ENCODE results near the gene LPAR1.

LPAR1 gene

DNA sequence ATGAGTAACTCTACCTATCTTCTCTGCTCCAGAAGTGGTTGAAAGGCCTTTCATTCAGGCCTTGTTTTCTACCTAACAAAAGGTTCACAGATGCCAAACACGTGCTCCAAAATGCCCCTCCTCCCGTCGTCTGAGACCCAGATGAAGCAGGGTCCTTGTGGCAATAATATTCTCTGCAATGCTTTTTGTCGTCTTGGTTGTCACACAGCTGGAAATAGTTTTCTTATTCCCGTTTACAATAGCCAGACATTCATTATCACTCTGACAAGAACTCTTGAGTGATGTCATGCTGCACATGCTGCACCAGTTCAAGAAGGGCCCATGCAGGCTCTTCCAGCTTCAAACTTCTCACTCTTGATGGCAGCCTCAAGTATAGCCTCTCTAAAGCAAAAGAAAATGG is 7.8 kb downstream of the LPAR1 start:
- Mint-ChIP-seq H3K27me3 (peaks cover 10% of the 10 kb centered on the region), H3K9me3 (no peaks in the 10 kb centered on the region), H3K36me3 (no peaks in the 10 kb centered on the region), H3K4me3 (no peak overlapping the region), H3K4me1 (no peaks in the 10 kb centered on the region), H3K27ac (no peak overlapping the region)
- no peak for ATAC-seq (ENCODE audit: low read depth)
- DNase-seq (ENCODE audit: low spot score in 2 of 2) = no peak

DNA sequence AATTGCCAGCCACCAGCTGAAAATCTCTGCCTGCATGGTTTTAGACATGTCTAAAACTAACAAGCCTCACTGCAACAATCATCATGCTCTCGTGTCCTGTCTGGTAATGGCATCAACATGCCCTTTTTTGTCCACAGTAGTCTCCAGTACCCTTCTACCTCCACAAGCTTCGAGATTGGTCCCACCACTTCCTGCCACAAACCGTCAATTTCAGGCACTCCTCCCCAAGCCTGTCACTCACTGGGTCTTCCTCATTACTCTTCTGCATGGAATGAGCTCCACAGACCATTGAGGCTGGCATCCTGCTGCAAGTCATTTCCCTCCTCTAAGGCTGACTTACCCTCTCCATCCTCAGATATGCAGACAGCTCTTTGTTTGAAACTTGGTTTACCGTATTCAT is 9.0 kb downstream of the LPAR1 start:
- Mint-ChIP-seq H3K27me3 (peaks cover 5% of the 10 kb centered on the region), H3K9me3 (peaks cover 5% of the 10 kb centered on the region), H3K4me3 (no peak overlapping the region), H3K4me1 (no peaks in the 10 kb centered on the region), H3K27ac (no peak overlapping the region), H3K36me3 (no peaks in the 10 kb centered on the region)
- no peak for DNase-seq (ENCODE audit: low spot score in 2 of 2)
- ATAC-seq (ENCODE audit: low read depth) = no peak

DNA sequence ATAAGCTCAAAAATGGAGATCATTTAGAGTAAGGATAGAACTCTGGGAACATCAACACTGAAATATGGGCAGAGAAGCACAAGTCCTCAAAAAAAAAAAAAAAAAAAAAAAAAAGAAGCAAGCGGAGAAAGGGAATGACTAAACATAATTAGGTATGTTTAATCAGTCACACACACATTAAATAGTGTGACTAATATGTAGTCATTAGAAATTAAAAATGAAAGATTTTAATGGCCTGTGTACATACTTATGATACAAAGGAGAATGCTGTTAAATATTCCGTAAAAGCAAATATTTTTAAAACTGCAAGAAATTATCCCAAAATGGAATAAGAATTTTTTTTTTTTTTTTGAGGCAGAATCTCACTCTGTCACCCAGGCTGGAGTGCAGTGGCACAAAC is 10.5 kb downstream of the LPAR1 start:
- DNase-seq (ENCODE audit: low spot score in 2 of 2) (no peak), ATAC-seq (ENCODE audit: low read depth) (no peak)
- Mint-ChIP-seq H3K36me3 (no peaks in the 10 kb centered on the region), H3K27me3 (peaks cover 5% of the 10 kb centered on the region), H3K9me3 (peaks cover 10% of the 10 kb centered on the region), H3K4me3 (no peak overlapping the region), H3K27ac (no peak overlapping the region), H3K4me1 (no peaks in the 10 kb centered on the region)

DNA sequence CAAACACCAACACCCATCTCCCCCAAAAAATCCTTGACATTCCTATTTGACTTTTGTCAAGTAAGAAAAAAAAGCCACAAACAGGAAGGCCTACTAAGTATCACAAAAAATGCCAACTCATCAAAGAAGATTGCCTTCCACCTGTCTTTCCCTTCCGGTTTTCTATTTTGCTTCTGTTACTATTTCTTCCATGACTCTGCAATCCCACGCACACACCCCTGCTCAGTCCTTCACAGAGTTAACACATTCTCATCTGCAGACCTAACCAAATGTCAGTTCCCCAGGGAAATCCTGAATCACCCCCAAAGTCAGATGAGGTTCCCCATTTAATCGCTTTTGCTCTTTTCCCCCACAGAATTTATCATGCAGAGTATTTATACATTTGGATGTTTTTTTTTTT is 15.1 kb downstream of the LPAR1 start:
- Mint-ChIP-seq H3K36me3 (no peaks in the 10 kb centered on the region), H3K27me3 (no peaks in the 10 kb centered on the region), H3K9me3 (peaks cover 10% of the 10 kb centered on the region), H3K4me1 (no peaks in the 10 kb centered on the region), H3K27ac (no peak overlapping the region), H3K4me3 (no peak overlapping the region)
- ATAC-seq (ENCODE audit: low read depth) (no peak), DNase-seq (ENCODE audit: low spot score in 2 of 2) (no peak)

DNA sequence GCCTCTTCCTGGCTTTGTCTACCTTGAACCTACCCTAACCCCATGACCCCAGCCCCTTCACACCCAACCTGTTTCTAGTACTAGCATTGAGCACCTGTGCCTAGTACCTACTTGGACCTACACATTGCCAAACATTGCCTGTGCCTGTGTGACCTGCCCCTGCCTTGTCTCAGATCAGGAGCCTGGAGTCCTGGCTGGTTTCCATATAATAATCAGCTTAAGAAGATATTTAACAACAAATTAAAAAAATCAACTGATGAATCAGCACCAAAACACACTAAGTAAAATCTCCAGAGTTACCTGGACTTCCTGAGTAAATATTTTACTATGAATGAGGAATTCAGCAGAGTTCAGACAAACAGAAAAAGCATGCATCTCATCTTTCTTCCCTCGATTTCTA is 17.7 kb downstream of the LPAR1 start:
- peaks cover 10% of the 10 kb centered on the region for H3K9me3 Mint-ChIP-seq
- no peak for ATAC-seq (ENCODE audit: low read depth)
- no peaks in the 10 kb centered on the region for H3K36me3 Mint-ChIP-seq
- H3K27ac Mint-ChIP-seq = no peak overlapping the region
- DNase-seq (ENCODE audit: low spot score in 2 of 2) = no peak
- H3K4me3 Mint-ChIP-seq = no peak overlapping the region
- no peaks in the 10 kb centered on the region for H3K4me1 Mint-ChIP-seq
- H3K27me3 Mint-ChIP-seq = no peaks in the 10 kb centered on the region

DNA sequence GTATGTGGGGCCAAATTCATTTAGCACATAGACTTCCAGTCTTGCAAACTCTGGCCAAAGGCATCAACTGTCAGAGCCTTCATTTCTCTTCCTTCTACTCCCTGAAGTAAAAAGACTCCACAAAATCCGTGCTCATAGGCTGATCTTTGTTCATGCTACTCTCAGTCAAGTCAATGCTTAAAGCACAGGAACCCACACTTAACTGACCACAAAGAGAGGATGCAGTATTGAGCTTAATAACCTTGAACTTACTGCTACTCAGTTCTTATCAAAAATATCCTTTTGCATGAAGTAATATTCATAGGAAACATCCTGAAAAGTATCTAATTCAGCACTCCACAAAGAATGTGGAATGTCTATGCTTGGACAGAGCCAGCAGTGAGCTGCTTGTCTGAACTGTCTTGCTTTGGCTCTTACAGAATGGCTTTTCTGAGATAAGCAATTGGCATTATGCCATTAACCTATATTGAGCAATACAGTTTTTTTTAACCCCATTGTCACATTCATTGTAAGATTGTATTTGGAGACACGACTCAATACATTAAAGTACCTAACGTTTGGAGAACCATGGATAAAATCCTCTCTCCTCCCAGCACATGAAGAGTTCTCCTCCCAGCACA is 21.7 kb downstream of the LPAR1 start:
- DNase-seq (ENCODE audit: low spot score in 2 of 2) (no peak), ATAC-seq (ENCODE audit: low read depth) (no peak)
- H3K27me3 Mint-ChIP-seq = no peaks in the 10 kb centered on the region
- H3K4me3 Mint-ChIP-seq = no peak overlapping the region
- H3K9me3 Mint-ChIP-seq = peaks cover 1% of the 10 kb centered on the region
- H3K4me1 Mint-ChIP-seq = no peaks in the 10 kb centered on the region
- H3K27ac Mint-ChIP-seq = no peak overlapping the region
- H3K36me3 Mint-ChIP-seq = no peaks in the 10 kb centered on the region

DNA sequence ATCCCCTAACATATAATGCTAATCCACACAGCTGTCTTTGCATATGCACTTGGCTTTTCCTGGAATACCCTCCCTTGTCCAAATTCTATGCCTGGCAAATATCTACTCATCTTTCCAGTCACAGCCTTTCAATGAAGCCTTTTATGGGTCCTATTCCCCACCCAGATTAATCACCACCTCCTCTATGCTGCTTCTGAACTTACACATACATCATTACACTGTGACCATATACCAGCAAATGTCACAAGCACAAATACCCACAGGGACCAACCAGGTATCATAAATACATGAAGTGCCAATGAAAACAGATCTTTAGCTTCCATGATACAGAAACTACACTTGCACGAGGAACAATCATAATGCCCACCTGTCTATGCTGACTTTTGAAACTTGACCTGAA is 22.3 kb downstream of the LPAR1 start:
- Mint-ChIP-seq H3K27ac (no peak overlapping the region), H3K4me3 (no peak overlapping the region), H3K4me1 (no peaks in the 10 kb centered on the region), H3K9me3 (peaks cover 1% of the 10 kb centered on the region), H3K36me3 (no peaks in the 10 kb centered on the region), H3K27me3 (no peaks in the 10 kb centered on the region)
- no peak for ATAC-seq (ENCODE audit: low read depth)
- no peak for DNase-seq (ENCODE audit: low spot score in 2 of 2)

DNA sequence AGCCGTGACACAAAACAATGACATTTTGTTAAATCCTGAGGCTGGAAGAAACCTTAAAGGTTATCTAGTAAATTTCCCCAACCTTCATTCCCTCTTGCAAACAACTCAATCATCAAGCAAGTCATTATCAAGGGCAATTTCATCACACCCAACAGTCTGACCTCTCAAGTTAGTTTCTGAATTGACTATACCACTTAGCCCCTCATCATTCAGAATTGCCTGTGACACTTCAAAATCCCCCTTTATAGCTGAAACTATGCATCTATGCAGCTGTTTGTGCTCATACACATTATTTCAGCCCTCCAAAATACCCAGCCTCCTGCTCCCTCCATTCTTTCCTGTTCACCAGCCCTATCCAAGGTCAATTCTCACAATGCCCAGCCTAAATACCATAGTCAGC is 24.6 kb downstream of the LPAR1 start:
- no peak for DNase-seq (ENCODE audit: low spot score in 2 of 2)
- Mint-ChIP-seq H3K4me3 (no peak overlapping the region), H3K4me1 (no peaks in the 10 kb centered on the region), H3K27me3 (no peaks in the 10 kb centered on the region), H3K36me3 (no peaks in the 10 kb centered on the region), H3K9me3 (peaks cover 1% of the 10 kb centered on the region), H3K27ac (no peak overlapping the region)
- no peak for ATAC-seq (ENCODE audit: low read depth)

DNA sequence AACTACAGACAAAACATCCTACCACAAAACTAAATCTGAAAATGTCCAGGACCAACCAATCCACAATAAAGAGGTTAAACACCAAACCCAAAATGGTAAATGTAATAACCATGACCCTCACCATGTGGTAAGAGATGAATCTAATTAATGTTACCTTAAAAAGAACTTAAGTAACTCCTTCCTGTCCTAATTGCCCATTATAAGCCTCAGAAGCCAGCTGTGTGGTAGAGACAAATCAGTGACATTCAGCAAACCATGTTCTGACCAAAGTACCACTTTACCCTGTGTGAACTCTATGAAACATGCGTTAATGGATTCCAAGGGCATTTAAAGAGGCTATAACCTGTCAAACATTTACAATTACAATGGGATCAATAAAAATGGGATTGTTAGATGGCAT is 25.0 kb downstream of the LPAR1 start:
- no peak overlapping the region for H3K27ac Mint-ChIP-seq
- H3K27me3 Mint-ChIP-seq = no peaks in the 10 kb centered on the region
- DNase-seq (ENCODE audit: low spot score in 2 of 2) = no peak
- H3K9me3 Mint-ChIP-seq = peaks cover 1% of the 10 kb centered on the region
- ATAC-seq (ENCODE audit: low read depth) = no peak
- no peak overlapping the region for H3K4me3 Mint-ChIP-seq
- H3K4me1 Mint-ChIP-seq = no peaks in the 10 kb centered on the region
- H3K36me3 Mint-ChIP-seq = no peaks in the 10 kb centered on the region

DNA sequence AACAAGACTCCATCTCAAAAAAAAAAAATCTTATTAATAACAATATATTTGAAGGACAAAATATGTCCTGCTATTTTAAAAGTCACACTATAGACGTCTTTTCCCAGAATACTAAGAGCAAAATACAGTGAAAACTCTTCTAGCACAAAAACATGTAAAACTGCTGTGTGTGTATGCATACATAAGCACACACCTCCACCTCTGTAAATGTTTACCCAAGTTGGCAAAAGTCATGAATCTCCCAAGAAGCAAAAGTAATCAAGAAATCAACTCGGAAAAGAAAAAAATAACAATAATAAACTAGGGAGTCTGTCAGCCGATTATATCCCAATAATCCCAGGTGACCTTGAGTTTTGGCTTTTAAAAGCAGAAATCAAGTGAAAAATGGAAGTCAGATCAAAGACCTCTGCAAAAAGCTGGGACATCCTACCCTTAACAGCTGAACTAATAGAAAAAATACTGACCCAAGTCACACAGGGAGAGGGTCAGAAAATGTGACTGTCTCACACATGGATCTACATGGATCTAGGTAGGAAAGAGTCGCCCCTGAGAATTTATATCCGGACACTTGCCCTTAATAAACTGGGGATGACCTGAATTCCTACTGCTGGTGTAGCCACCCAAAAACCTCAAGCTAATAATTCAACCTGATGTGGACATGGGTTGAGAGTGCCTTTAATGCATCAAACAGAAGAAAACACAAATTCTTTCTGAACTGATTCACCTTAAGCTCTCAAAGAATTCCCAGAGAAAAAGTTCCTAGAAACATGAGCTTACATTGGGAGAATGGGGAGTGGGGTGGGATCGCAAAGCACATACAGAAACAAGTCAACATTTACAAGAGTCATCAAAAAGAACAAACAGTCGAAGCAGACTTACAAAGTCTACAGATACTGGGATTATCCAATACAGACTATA is 29.9 kb downstream of the LPAR1 start:
- Mint-ChIP-seq H3K4me1 (no peaks in the 10 kb centered on the region), H3K9me3 (peaks cover 1% of the 10 kb centered on the region), H3K27ac (no peak overlapping the region), H3K4me3 (no peak overlapping the region), H3K36me3 (no peaks in the 10 kb centered on the region), H3K27me3 (no peaks in the 10 kb centered on the region)
- ATAC-seq (ENCODE audit: low read depth) = no peak
- DNase-seq (ENCODE audit: low spot score in 2 of 2) = no peak

DNA sequence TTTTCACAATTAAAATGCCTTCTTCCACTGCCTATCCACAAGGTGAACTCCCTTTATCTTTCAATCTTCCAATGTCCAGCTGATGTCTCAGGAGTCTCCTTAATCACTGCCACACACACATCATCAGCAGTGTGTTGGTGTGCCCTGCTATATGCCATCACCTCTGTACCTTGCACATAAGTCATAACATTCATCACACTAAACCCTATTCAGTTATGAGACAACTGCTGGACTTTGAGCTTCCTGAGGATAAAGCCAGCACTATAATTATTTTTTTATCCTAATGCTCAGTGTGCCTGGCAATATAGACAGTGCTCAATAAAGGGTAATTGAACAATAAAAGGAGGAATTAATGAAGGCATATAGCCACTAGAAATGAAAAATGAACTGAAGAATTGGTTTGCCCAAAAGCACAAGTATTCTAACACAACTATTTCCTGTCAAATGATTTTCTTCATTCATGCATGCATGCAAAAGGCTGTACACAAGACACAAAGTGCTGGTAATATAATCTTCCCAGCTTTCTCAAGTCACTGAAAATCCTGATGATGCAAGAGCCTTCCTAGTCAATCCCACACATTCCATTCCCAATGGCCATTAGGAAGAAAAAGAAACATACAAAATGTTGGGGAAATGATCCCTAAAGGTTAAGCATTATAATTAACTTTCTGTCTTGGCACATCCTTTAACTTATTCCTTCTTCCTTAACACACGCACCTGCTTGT is 32.4 kb downstream of the LPAR1 start:
- Mint-ChIP-seq H3K36me3 (no peaks in the 10 kb centered on the region), H3K4me3 (no peak overlapping the region), H3K27ac (no peak overlapping the region), H3K4me1 (no peaks in the 10 kb centered on the region), H3K27me3 (no peaks in the 10 kb centered on the region), H3K9me3 (peaks cover 2% of the 10 kb centered on the region)
- no peak for DNase-seq (ENCODE audit: low spot score in 2 of 2)
- ATAC-seq (ENCODE audit: low read depth) = no peak

DNA sequence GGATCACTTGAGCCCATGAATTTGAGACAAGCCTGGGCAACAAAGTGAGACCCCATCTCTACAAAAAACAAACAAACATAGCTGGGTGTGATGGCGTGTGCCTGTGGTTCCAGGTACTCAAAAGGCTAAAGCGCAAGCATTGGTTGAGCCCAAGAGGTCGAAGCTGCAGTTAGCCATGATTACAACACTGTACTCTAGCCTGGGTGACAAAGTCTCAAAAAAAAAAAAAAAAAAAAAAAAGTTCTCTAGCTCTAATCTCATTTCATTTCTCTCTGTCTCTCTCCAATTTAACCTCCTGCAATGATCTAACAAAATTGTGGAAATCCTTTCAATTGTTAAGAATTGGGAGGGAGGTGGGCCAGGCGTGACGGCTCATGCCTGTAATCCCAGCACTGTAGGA is 33.3 kb downstream of the LPAR1 start:
- Mint-ChIP-seq H3K9me3 (peaks cover 6% of the 10 kb centered on the region), H3K27me3 (no peaks in the 10 kb centered on the region), H3K4me3 (no peak overlapping the region), H3K27ac (no peak overlapping the region), H3K36me3 (no peaks in the 10 kb centered on the region), H3K4me1 (no peaks in the 10 kb centered on the region)
- ATAC-seq (ENCODE audit: low read depth) (no peak), DNase-seq (ENCODE audit: low spot score in 2 of 2) (no peak)

DNA sequence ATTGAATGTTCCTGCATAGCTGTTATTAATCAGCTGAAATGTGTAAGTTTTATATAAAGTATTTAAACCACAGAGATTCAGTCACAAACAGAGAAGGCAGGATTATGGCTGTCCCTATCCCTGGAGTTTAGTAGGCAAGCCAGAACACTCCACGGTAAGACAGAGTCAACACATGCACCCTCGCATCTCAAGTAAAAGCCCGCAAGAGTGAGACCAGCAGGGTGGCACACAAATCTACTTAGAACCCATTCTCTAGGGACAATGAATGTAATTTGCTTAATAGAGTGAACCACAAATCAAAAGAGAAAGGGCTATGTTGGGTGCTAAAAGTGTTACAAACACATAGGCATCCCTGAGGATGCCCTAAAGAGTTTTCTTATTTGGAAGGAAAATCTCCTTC is 35.1 kb downstream of the LPAR1 start:
- DNase-seq (ENCODE audit: low spot score in 2 of 2) (no peak), ATAC-seq (ENCODE audit: low read depth) (no peak)
- H3K9me3 Mint-ChIP-seq = peaks cover 6% of the 10 kb centered on the region
- H3K27ac Mint-ChIP-seq = no peak overlapping the region
- H3K4me1 Mint-ChIP-seq = no peaks in the 10 kb centered on the region
- H3K36me3 Mint-ChIP-seq = no peaks in the 10 kb centered on the region
- no peaks in the 10 kb centered on the region for H3K27me3 Mint-ChIP-seq
- no peak overlapping the region for H3K4me3 Mint-ChIP-seq

DNA sequence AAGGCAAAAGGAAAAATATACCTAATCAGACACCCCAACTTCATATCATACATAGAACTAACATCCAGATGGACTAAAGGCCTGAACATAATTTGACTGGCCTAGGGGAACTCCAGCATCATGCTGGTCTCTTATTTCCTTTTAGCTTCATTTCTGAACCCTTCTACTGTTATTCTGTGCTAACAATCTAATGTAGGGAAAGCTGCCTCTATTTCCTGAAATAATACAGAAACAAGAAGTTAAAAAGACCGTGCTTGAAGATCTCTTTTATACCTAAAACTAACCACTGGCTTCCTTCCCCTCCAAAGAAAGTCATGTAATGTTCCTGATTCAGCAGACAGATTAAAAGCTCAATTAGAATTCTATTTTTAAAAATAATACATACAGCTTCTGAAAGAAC is 36.7 kb downstream of the LPAR1 start:
- H3K27ac Mint-ChIP-seq = no peak overlapping the region
- H3K27me3 Mint-ChIP-seq = no peaks in the 10 kb centered on the region
- ATAC-seq (ENCODE audit: low read depth) (no peak), DNase-seq (ENCODE audit: low spot score in 2 of 2) (no peak)
- H3K4me1 Mint-ChIP-seq = no peaks in the 10 kb centered on the region
- no peak overlapping the region for H3K4me3 Mint-ChIP-seq
- peaks cover 6% of the 10 kb centered on the region for H3K9me3 Mint-ChIP-seq
- H3K36me3 Mint-ChIP-seq = no peaks in the 10 kb centered on the region
